Thoracic aorta (tissue), 2 donors: ENCODE results near the gene SNTG2. TPM values are rescaled to one million over a fixed set of nuclear protein-coding genes. Genes with fewer than 3 reads are reported as not detected.

Experiments used
- ATAC-seq: fragments of 150-250 bp; one replicate; pipeline ENCODE4 v1.8.0; 2017; ENCODE audit warnings: low read depth; ENCODE audit not compliant: insufficient number of reproducible peaks, low FRiP score
- DNase-seq: peaks from one replicate; pipeline ENCODE4 v3.0.0-alpha.2; 2020; ENCODE audit warnings: low spot score
- H3K27ac ChIP-seq, 2 donors: fragments of 200-600 bp; sonication (generic); 1 replicate in 1 of 2; 2 replicates in 1 of 2; pipeline ENCODE4 v1.5.1; 2016; ENCODE audit warnings: mild to moderate bottlenecking in 2 of 2, moderate library complexity in 2 of 2
- H3K27me3 ChIP-seq: fragments of 200-600 bp; sonication (generic); replicated peaks from 2 replicates; pipeline ENCODE4 v1.6.0; 2016; ENCODE audit warnings: mild to moderate bottlenecking; ENCODE audit not compliant: insufficient read depth
- H3K36me3 ChIP-seq: fragments of 200-600 bp; sonication (generic); one replicate; pipeline ENCODE4 v1.5.1; 2016
- H3K4me1 ChIP-seq, 2 donors: fragments of 200-600 bp; sonication (generic); 1 replicate in 1 of 2; 2 replicates in 1 of 2; pipeline versions ENCODE4 v1.5.1 to v1.6.0; 2016; ENCODE audit warnings: low read depth in 2 of 2, mild to moderate bottlenecking in 1 of 2; ENCODE audit not compliant: control insufficient read depth in 1 of 2
- H3K4me3 ChIP-seq: fragments of 200-600 bp; sonication (generic); 2 replicates; pipeline ENCODE4 v1.5.1; 2016; ENCODE audit warnings: mild to moderate bottlenecking
- H3K9me3 ChIP-seq: fragments of 200-600 bp; sonication (generic); 2 replicates; pipeline ENCODE4 v1.5.1; 2016
- total RNA-seq, 2 donors: library from RNA; depleted of rRNA; stranded (reverse); fragments of >200 nt; gene quantifications; one replicate each; pipeline versions ENCODE4 v1.1.0 to v1.2.3, GENCODE V29; 2016
- TF ChIP-seq, protein P1 (sequence below): fragments of 200-600 bp; sonication (generic); IDR thresholded peaks from one replicate; pipeline ENCODE4 v1.5.1; 2019; ENCODE audit warnings: antibody characterized with exemption

Gene SNTG2
- total RNA-seq, 2 donors from 2014 or later = 8.9 to 18.6 TPM

DNA sequence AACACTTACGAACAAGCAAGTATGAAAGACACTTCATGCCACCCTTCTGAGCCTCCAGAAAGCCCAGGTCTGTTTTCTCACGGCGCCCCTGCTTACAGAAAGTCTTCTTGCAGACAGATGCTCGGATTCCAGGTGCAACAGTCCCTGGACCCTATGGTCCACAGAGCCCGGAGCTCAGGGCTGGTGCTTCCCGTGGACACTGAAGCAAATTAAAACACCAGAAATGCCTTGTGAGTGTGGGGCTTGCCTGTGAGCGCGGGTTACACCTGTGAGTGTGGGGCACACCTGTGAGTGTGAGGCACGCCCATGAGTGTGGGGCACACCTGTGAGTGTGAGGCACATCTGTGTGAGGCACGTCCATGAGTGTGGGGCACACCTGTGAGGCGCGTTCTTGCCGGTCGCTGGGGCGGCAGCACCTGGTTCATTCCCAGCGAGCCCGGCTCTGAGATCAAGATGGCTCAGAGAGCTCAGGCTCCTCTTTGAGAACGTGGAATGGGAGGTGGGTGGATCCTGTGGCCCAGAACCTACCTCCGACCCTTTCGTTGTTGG is 257.4 kb downstream of the SNTG2 start:
- Histone ChIP-seq H3K9me3 (no peaks in the 10 kb centered on the region), H3K27ac (no peak overlapping the region), H3K4me3 (no peak overlapping the region), H3K27me3 (no peaks in the 10 kb centered on the region), H3K4me1 (no peaks in the 10 kb centered on the region), H3K36me3 (no peaks in the 10 kb centered on the region)
- TF ChIP-seq, protein P1, sequence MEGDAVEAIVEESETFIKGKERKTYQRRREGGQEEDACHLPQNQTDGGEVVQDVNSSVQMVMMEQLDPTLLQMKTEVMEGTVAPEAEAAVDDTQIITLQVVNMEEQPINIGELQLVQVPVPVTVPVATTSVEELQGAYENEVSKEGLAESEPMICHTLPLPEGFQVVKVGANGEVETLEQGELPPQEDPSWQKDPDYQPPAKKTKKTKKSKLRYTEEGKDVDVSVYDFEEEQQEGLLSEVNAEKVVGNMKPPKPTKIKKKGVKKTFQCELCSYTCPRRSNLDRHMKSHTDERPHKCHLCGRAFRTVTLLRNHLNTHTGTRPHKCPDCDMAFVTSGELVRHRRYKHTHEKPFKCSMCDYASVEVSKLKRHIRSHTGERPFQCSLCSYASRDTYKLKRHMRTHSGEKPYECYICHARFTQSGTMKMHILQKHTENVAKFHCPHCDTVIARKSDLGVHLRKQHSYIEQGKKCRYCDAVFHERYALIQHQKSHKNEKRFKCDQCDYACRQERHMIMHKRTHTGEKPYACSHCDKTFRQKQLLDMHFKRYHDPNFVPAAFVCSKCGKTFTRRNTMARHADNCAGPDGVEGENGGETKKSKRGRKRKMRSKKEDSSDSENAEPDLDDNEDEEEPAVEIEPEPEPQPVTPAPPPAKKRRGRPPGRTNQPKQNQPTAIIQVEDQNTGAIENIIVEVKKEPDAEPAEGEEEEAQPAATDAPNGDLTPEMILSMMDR = no peak
- DNase-seq (no peak), ATAC-seq (no peak)

DNA sequence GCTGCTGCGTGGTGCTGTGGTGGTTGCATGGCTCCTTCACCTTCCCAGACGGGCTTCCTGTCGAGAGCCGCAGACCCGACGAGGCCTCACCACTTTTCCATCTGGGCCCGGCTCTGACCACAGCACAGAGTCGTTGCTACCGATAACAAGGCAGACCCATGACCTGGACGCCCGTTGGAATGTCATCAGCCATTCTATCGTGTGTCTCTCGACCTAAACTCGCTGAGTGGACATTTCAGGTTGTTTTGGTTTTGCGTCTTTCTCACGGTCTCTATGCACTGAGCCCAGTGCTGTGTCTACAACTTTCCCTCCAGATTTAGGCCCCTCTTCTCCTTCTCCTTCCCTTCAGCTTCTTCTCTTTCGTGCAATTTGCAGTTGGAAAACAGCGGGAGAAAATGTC is 257.9 kb downstream of the SNTG2 start:
- Histone ChIP-seq H3K27ac (no peak overlapping the region), H3K27me3 (no peaks in the 10 kb centered on the region), H3K36me3 (no peaks in the 10 kb centered on the region), H3K4me3 (no peak overlapping the region), H3K9me3 (no peaks in the 10 kb centered on the region), H3K4me1 (no peaks in the 10 kb centered on the region)
- TF ChIP-seq, protein P1 = no peak
- DNase-seq (no peak), ATAC-seq (no peak)

DNA sequence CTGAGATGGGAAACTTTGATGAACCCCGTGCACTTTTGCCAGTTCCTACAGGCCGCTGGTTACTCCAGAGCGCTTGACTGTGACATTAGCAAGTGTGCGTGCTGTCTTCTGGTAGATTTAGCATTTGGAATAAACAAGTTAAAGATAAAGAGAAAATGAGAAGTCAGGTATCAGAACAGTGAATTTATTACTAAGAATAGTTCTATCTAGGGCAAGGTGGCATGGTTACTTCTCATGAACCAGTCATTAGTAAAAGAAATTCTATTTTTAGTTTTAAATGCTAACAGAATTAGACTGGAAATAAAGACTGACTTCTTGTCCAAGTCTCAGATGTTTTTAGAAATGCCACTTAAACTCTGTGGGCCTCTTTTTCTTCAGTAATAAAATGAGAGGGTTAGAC is 258.6 kb downstream of the SNTG2 start:
- Histone ChIP-seq H3K27me3 (no peaks in the 10 kb centered on the region), H3K4me3 (no peak overlapping the region), H3K27ac (no peak overlapping the region), H3K36me3 (no peaks in the 10 kb centered on the region), H3K4me1 (no peaks in the 10 kb centered on the region), H3K9me3 (no peaks in the 10 kb centered on the region)
- ATAC-seq (no peak), DNase-seq (no peak)
- TF ChIP-seq, protein P1 = no peak

DNA sequence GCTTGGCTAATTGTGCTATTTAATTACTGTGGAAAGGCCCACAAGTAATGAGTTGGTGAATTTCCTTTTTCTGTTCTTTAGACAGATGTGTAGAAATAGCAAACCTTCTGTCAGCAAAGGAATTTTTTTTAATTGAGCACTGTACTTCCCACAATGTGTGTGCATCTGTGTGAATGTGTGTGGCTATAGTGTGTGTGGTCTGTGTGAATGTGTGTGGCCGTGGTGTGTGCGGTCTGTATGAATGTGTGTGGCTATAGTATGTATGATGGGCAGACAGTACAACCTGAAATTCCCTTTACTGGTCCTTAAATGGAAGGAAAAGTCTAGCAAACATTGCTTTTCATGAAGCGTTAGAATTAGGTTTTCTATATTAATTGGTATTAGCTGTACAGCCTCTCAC is 259.1 kb downstream of the SNTG2 start:
- TF ChIP-seq, protein P1 = no peak
- no peak for ATAC-seq
- H3K27me3 ChIP-seq = no peaks in the 10 kb centered on the region

DNA sequence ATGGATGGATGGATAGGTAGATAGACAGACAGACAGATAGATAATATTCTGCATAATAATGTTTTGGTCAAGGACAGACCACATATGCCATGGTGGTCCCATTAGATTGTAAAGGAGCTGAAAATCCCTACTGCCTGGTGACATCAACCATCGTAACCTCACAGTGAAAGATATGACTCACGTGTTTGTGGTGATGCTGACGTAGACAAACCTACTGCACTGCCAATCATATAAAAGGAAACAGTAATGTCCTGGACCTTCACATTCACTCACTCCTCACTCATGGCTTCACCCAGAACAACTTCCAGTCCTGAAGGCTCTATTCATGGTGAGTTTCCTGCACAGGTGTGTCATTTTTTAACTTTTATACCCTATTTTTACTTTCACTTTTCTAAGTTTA is 259.7 kb downstream of the SNTG2 start:
- H3K4me1 ChIP-seq = no peaks in the 10 kb centered on the region
- H3K9me3 ChIP-seq = no peaks in the 10 kb centered on the region
- TF ChIP-seq, protein P1 = no peak
- DNase-seq = no peak
- H3K27ac ChIP-seq = no peak overlapping the region
- H3K27me3 ChIP-seq = no peaks in the 10 kb centered on the region
- no peak overlapping the region for H3K4me3 ChIP-seq
- H3K36me3 ChIP-seq = no peaks in the 10 kb centered on the region
- no peak for ATAC-seq

More for the DNA sequence above, 259.1 kb downstream of the SNTG2 start:
- Histone ChIP-seq H3K36me3 (no peaks in the 10 kb centered on the region), H3K4me1 (no peaks in the 10 kb centered on the region), H3K4me3 (no peak overlapping the region), H3K9me3 (no peaks in the 10 kb centered on the region), H3K27ac (no peak overlapping the region)
- no peak for DNase-seq
